Limb (tissue), 2 donors: ENCODE measurements around the gene GRXCR1.

Experiments used
- DNase-seq, 2 donors: peaks; one replicate each; pipeline ENCODE4 v3.0.0-alpha.2; 2016; ENCODE audit errors: extremely low spot score in 2 of 2

The GRXCR1 gene

DNA sequence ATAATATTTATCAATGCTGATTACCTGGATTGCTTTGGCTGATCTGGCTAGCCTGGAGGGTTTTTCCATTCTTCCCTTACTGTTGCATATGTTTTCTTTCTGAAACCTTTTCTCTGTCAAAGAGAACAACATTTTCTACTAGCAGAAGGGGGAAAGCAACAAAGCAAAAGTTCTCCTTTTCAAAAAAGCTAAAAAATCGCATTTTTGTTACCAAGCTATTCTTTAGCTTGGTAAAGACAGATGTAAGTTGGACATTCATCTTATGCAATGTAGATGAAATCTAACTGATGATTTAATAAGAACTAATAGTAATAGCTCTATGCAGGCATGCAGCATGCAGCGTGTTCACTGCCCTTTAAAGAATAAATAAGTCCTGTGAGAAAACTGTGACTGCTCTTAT, at the start of gene GRXCR1:
Gene GRXCR1, plus strand, starts transcription at position 301 of the 400 bp plus-strand sequence. CDS start 554 bp downstream, outside the sequence.
- no peak for DNase-seq

DNA sequence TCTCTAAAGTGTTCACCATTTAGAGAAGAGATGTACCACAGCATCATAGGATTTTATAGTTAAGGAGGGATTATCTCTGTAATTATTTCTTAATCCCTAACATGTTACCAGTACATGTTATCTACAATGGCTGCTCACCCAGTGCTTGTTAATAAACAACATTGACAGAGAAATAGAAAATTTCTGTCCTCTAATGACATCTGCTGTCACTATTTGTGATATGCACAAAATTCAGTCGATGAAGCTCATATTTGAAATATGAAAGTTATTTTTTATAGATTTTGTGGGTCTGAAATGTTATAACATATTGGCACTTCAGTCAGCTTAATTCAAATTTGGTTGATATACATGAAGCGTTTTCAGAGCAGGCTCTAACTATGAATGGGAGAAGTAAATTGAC, 48.8 kb upstream of the GRXCR1 start:
- no peak for DNase-seq

DNA sequence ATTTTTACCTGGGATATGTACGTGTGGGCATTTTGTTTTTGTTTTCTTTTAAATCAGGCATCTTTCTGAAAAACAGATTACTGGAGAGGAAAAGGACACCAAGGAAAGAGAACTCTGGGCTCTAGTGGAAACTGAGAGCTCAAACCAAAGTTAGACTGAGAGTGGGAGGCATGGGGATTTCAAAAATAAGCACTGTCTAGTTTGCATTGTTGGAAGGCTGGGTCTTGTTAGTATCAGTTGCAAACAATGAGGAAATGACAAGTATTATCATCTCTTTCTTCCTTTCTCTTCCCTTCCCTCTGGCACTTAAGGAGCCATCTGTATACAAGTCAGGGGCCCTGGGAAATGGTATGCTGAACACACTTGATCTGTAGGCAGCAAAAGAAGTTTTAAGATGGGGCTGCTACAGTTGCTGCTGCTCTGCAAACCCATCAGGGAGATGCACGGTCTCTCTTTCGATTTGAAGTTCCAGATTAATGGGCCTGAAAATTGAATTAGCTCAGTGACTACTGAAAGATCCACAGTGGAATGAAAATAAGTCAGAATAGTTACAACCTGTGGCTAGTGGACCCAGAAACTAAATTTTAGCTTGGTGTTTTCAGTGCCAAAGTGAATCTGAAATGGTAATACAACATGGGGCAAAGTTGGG, 48.0 kb upstream of the GRXCR1 start:
- no peak for DNase-seq

DNA sequence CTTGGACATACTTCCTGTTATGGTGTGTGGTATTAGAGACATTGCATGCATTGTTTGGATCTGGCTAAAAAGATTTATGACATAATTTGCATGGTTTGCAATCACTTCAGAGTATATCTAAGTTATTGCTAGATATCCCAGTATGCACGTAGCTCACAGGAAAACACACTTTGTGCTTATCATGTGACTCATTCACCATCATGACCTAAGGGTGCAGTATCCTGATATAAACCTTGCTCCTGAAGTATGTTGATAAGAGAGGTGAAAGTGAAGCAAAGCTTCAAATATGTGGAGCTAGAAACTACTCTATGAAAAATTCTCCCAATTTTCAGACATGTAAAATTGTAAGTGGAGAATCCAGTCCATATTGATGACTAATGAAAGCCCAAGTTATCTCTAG, 46.9 kb upstream of the GRXCR1 start:
- no peak for DNase-seq

DNA sequence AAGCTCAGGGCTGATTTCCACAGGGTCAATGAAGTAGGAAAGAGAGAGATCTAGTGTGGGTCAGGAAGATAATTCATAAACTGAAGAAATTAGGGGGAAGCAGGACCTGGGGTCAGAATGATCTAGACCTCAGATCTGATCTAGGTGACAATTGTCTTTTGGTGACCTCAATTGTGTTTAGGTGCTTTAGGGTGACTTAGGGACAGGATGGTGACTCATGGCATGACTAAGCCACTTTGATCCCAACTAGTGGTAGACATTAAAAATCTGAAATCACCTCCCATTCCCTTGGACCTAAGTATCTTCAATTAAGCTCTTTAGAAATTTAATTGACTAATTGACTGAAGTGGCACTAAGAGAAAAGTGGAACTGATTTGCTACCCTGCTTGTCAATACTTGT, 36.7 kb upstream of the GRXCR1 start:
- DNase-seq: no peak

DNA sequence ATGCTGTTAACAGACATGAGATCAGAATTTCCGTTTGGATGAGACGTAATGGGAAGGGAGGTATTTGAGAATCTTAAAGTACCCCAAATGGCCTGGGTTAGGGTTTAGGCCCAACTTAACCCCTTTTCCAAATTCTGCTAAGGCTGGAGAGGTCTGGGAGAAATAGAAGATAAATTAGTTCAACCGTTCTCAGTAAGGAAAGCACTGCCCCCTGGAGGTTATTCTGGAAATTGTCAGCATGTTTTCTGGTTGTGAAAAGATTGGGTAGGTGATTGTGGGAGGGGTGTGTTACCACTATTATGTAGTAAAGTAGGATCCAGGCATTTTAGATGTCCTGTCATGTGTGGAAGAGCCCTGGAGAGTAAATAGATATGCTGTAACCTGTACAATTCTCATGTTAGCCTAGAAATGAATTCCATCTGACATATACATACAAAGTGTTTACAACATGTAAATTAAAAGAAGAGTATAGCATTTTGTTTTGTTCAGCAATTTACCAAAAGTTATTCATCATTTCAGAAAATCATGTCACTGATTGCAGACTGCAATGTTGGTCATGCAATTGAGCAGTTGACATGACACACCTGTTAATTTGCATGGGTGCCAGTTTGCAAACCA, 26.8 kb upstream of the GRXCR1 start:
- DNase-seq: peak; percentile 34 to 51

DNA sequence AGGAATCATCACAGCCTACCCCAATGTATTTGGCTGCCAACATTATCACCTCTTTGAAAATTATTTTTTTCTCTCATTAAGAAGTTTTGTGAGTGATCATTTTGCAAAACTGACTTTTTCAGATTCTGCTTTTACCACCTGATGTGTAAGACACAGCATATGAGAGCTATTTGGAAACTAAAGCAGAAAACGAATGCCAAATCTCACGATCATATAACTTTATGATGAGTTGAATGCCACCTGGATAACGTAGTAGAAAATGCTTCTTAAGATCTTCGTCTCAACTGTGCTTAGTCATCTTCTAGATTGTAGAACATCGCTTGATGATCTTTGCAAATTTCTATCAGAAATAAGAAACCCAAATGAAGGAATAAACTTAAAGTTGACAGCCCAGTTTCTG, 21.3 kb upstream of the GRXCR1 start:
- DNase-seq: no peak

DNA sequence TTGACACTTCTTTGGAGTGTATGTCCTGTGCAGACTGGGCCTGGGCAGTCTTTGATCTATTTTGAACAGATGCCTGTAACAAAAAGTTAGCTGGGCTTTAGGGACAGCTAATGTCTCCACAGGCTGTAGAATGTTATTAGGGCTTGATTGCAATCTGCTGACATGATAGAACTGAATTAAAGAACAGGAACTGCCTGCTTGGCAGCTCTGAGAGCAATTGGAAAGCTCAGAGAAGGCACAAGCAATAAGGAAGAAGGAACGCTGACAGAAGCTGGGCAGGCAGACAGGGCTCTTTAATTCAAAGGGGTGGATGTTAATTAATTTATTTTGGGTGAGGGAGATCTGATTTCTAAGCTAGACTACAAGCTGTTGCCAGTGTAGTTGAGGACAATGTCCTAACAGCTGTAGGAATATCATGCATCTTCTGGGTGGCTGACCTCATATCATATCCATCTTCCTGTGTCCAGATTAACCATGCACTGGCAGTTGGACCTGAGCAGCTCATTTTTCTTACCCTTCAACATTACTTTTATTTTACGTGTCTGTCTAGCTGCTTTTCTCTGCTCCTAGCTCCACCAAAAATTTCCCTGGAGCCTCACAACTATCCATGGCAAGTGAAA, 20.7 kb upstream of the GRXCR1 start:
- DNase-seq: no peak

DNA sequence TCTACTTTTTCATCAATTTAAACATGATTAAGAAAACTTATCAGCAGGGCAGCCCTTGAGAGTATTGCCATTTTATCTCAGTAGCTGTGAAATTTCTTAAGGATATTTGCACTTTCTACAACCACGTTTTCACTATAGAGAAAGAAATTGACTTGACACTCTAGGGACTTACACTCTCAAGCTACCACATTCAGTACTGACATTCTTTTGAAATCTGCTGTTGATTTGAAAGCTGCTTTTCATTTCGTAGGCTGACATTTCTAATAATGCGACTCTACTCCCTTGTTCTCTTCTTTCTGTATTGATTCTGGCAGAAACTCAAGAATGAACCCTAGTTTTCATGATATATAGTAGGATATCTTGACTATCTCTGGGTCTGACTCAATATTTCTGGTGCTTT, 13.7 kb upstream of the GRXCR1 start:
- DNase-seq: no peak

DNA sequence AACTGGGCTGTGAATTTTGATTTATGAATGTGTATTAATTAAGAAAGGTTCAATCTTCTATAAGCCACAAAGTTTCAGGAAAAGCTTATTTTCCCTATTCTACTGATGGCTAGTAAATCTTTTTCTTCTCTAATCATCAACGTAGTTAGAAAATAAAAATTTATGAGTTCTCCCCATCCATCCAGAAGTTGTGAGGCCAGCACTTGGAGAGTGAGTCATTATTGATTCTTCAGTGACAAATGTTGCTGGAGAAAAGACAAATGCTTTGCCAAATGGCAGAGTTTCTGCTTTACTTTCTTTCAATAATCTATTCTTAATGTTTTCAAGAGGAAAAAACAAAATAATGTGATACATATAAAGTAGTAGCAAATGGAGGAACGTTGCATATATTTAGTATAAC, 11.3 kb upstream of the GRXCR1 start:
- no peak for DNase-seq

DNA sequence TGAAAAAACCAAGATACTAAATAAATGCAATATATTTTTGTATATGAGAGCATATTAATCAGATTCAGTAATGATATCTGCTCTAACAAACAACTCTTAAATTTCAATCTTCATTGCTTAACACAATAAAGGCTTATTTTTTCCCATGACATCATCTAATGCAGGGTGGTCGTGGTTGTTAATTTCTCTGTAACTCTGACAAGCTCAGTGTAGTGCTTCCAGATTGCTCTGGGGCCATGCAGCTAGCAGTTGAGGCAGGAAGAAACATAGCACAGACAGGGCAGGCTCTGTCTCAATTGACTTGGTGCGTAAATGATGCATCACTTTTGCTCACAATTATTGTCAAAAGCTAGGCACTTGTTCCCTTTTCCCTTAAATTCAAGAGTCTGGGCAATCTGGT, 869 bp upstream of the GRXCR1 start:
- DNase-seq: no peak

DNA sequence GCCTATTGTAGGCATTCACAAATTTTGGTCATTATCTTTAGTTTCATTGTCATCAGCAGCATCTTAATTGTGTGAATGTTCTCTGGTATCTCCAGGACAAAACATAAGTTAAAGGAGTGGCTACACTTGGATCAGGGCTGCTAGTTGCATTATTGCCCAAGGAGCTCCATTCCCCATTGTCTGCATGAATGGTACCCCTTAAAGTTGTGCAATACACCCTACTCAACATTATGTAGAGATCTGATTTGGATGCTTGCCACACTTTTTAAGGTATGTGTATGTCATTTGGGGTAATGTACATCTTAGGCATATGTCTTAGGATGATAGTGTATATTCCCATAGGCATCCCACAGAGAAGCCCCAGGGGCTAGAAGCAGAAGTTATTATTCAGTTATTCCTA, 2.9 kb downstream of the GRXCR1 start:
- no peak for DNase-seq

DNA sequence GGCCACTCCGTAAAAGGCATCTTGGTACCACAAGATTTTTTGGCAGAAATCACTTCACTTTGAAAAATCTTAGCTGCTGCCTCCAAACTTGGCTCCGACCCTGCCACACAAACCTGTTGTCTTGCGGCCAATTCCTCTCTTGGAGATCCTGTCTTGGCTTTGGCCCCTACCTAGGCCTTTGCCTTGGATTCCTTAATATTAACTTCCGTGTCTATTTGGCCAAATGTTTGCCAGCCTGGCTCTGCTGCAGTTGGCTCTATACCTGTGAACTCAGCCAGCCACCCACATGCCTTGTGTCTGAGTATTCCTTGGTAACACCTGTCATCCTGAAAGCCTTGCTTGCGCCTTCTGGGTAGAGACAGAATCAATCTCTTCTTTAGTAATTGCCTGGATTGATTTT, 12.5 kb downstream of the GRXCR1 start:
- DNase-seq: no peak

DNA sequence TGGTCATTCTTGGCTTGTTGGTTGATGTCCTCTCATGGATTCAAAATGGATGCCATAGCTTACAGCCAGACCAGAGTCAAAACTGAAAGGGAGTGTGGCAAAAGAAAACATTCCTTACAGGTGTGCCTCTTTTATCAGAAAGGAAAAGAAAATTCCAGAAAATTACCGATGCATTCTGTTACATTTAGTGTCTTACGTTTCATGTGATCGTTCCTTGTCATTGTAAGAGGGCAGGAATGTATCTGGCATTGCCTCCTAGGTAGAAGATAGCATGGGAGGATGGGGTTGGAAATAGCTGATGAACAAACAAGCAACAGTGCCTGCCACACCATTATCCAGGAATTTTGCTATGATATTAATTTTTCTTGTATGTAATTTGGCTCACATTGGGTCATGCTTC, 13.1 kb downstream of the GRXCR1 start:
- DNase-seq: no peak

DNA sequence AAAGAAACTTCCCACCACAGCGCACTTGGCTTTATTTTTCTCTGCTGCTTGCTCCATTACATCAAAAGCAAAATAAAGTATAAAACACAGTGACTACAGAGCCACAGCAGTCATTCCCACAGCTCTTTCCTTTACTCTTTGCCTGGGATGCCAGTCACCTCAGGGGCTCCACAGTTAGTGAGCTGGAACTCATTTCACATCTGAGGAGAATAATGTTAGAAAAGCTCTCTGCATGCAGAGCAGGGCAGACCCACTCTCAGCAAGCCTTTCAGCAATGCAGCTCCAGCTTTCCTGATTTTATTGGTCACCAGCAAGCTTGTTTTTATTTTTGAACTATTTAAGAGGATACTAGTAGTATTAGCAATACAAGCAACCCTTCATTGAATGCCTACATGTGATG, 13.8 kb downstream of the GRXCR1 start:
- no peak for DNase-seq

DNA sequence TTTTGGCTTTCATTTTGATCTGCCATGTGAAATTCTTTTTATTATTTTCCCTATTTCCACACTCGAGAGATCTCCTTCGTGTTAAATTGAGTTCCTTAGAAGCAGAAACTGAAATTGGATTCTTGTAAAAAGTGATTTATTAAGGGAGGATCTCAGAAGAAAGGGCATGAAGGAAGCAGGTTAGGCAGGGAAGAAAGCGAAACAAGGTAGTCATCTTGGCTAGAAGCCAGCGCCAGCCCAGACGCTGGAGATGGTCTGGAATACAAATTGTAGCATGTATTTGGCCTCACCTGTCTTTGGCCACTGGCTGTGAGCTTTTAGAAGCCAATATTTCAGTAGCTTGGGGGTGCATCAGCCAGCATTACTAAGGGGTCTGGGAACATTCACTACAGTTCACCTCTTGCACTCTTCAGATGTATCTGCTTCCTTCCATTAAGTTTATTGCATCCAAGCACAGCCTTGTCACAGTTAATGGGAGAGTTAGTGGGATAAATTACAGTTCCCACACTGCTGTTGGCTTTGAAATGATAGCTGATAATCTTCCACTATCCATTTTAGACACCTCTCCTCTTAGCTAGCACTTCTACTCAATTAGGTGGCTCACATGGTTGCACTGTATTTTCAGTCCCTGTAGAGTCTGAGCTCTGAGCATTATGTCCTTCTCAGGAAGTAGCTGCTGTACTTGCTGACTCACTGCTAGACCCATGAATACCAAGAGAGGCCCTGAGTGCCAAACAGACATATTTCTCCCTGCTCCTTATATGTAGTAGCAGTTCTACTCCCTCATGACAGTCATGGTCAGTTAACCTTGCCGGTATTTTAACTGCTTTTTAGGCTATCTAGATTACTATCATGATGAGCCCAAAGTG, 14.6 kb downstream of the GRXCR1 start:
- DNase-seq: no peak

DNA sequence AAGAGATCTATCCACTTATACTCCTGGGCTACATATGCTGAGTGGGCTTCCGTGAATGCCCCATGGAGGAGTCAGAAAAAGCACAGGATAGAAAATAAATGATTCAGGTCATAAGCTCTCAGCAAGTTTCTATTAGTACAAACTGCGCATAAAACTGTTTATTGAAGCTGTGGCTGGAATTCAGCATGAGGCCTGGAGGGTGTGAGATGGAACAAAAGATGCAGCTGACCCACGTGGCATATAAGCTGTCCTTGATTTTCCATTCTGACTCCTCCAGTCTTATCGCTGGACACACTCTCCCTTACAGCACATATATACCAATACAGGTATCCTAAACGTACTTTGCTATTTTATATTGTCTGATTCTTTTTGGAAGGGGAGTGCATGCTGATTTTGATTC, 17.9 kb downstream of the GRXCR1 start:
- no peak for DNase-seq

DNA sequence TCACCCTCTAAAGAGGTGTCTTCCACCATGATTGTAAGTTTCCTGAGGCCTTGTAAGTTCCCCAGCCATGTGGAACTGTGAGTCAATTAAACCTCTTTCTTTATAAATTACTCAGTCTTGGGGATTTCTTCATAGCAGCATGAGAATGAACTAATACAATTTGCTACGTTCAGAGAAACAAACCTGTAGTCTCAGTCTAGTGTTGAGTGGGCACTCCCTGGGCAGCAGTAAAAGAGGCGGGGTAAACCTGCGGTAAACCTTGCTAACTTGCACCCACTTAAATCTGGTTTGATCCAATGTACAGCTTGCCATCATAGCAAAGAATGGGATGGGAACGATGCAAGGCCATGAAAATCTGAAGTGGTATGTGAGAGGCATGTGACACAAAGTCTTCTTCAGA, 22.4 kb downstream of the GRXCR1 start:
- no peak for DNase-seq

DNA sequence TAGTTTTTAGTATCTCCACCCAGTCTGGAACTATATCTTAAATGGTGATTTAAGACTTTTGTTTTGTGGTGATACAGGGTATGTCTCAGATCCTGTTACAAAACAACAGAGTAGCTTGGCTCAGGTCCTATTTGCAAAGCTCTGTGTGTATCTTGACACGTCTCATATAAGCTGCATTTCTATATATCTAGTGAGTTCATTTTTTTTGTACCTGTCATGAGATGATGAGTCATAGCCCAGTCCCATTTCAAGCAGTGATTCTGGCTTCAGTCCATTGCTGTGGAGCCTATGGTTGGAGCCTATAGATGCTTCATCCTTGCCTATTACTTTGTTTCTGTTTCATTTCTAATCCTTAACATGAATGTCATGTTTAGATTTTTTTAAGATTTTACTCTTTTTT, 23.0 kb downstream of the GRXCR1 start:
- no peak for DNase-seq

DNA sequence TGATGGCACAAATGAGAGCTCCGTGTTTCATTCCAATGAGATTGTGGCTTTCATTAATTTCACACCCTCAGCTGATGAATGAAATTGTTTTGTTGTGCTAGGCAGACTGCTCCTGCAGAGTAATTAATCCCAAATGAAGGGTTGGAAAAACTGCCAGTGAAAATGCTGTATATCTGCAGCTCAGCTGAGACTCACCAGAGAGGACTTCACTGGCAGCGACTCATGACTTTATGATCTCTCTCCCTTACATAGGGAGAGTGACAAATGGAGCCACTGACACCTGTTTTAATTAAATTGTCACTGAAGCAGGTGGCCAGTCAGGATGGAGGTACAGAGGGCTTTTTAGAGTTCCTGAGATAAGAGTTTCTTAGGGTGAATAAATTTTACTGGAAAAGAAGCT, 24.8 kb downstream of the GRXCR1 start:
- no peak for DNase-seq

DNA sequence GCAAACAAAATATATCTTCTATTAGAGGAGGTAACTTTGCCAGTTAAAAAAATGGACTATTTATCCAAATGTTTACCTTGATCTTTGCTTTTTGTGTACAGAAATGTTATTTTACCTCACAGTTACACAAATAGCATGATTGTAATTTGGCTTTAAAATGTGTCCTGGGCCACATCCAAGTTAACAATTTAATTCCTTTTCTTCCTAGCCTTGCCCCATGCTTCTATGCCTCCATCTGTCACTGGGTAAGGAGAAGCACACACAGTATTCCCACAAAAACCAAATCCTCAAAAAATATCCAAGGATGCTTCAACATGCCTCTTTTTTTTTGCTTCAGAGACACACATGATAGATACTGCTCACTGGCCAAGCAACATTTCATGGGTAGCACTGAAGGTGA, 30.9 kb downstream of the GRXCR1 start:
- no peak for DNase-seq

DNA sequence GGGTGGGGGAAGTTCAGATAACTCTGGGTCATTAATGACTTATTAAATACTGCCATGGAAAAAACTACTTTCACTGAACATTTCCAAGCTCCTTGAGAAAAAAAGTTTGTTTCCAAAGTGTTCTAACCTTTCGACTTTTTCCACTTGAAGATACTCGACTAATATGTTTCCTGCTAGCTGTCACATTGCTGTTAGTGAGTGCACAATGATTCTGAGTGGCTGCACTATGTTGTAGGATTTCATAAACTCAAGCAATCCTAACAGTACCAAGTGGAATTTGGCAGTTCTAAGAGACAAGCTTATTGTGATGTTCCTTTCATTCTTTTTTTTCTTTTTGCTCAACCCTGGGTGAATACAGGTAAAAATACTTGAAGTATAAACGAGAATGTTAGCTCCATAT, 33.4 kb downstream of the GRXCR1 start:
- DNase-seq: no peak
